Measurements from ENCODE around the gene ADORA2A.

DNA sequence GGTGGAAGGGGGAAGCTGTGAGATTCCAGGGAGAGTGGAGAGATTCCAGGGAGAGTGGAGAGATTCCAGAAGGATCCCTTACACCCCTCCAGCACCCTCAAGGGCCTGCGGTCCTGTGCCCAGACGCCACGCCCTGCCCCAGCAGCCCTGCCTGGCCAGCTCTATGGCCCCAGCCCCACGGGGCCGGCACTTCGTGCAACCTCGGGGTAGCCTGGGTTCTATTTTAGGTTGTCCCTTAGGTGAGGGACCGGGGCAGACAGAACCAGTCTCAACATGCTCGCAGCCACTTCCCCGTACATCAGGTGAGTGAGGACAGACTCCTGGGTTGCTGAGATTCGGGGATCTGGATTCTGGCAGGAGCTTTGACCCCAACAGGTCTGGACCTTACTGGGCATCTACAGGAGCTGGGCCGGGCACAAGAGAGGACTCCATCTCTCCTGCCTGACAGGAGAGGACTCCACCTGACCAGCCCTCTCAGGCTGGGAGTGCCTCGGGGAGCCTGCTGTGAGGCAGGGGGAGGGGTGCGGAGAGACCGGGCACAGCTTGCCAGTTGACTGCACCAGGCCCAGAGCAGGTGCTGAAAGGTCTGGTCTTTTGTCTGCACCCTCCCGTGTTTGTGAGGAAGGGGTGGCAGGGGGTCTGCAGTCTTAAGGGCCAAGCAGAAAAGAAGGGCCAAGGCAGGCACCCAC, 8.5 kb upstream of the ADORA2A start:
- TF ChIP-seq, protein P1, sequence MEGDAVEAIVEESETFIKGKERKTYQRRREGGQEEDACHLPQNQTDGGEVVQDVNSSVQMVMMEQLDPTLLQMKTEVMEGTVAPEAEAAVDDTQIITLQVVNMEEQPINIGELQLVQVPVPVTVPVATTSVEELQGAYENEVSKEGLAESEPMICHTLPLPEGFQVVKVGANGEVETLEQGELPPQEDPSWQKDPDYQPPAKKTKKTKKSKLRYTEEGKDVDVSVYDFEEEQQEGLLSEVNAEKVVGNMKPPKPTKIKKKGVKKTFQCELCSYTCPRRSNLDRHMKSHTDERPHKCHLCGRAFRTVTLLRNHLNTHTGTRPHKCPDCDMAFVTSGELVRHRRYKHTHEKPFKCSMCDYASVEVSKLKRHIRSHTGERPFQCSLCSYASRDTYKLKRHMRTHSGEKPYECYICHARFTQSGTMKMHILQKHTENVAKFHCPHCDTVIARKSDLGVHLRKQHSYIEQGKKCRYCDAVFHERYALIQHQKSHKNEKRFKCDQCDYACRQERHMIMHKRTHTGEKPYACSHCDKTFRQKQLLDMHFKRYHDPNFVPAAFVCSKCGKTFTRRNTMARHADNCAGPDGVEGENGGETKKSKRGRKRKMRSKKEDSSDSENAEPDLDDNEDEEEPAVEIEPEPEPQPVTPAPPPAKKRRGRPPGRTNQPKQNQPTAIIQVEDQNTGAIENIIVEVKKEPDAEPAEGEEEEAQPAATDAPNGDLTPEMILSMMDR (conservative IDR thresholded peaks at IDR 0.05 in 1 of 2, IDR thresholded peaks at IDR 0.05 in 1 of 2; ENCODE audit: low read depth in 1 of 2, low read length in 2 of 2), result no peak
- no peak for TF ChIP-seq EZH2 (IDR thresholded peaks at IDR 0.05; ENCODE audit: low read length, missing control alignments)

Measured in fibroblast of lung (primary cell).